ENCODE data around the gene ZC3H7B. TPM values are rescaled to one million over a fixed set of nuclear protein-coding genes. Genes with fewer than 3 reads are reported as not detected.
"Not testable (repeated sequence)": the region's sequence is repeated elsewhere in the genome, so short reads cannot be mapped to it uniquely, and the experiment has no call there.

ZC3H7B gene
- total and polyA plus RNA-seq, 5 donors = 35.2 to 43.5 (median 35.4) TPM

DNA sequence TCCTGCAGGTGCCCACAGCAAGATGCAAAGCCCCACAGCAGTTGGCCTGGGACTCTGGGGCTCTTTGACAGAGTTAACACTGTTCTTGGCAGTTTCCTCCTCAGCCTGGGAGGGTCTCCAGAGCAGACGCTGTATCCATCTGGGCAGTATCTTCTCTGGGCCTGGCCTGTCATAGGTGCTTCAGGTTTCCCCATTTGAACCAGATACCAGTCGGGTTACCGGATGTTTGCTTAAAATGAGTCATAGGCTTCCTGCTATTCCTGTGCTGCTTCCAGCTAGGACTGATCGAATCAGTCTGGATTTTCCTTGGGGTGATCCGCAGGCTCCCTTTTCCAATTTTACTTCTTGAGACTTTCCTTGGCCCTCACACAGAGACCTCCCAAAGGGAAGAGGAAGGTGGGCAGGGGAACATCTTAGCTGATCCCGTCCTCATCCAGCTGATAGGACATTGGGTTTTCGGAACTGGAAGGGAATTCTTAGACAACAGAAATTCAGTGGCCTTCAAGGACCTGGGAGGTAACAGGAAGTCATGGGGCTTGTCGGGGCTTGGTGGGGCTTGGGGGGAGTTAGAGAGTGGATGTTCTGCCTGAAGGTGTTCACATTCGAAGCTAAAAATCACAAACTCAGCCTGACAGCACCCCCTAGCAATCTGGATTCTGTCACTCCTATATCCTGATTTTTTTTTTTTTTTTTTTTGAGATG, 12.9 kb upstream of the ZC3H7B start:
- DNase-seq (no peak), ATAC-seq (peak in 1 of 2 donors; percentile 20)
- intact Hi-C loops (cut with DNase I) = no loop called here
- H3K4me1 ChIP-seq (ENCODE audit: control insufficient read depth, insufficient read depth, low read length) = no peaks in the 10 kb centered on the region
- H3K27me3 ChIP-seq (ENCODE audit: control insufficient read depth, insufficient read depth) = no peaks in the 10 kb centered on the region
- H3K4me3 ChIP-seq (ENCODE audit: low read length) = no peak overlapping the region
- WGBS = 53% methylated on average over 9 of the region's 9 CpGs
- H3K27ac ChIP-seq (ENCODE audit: low read length) = peak overlapping the region; percentile 72
- no peaks in the 10 kb centered on the region for H3K9me3 ChIP-seq (ENCODE audit: control insufficient read depth, low read length)

DNA sequence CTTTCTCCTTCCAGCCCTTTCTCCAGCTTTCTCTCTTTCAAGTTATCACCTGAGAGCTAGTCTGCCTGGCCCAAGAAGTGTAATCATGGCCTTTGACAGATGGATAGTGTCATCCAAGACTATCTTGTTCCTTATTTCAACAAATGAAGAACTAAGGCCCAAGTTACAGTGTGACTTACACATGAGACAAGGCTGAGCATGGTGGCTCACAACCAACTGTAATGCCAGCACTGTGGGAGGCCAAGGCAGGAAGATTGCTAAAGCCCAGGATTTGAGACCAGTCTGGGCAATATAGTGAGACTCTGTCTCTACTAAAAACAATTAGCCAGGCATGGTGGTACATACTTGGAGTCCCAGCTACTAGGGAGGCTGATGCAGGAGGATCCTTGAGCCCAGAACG, 11.7 kb upstream of the ZC3H7B start:
- intact Hi-C loops (cut with DNase I) = no loop called here

DNA sequence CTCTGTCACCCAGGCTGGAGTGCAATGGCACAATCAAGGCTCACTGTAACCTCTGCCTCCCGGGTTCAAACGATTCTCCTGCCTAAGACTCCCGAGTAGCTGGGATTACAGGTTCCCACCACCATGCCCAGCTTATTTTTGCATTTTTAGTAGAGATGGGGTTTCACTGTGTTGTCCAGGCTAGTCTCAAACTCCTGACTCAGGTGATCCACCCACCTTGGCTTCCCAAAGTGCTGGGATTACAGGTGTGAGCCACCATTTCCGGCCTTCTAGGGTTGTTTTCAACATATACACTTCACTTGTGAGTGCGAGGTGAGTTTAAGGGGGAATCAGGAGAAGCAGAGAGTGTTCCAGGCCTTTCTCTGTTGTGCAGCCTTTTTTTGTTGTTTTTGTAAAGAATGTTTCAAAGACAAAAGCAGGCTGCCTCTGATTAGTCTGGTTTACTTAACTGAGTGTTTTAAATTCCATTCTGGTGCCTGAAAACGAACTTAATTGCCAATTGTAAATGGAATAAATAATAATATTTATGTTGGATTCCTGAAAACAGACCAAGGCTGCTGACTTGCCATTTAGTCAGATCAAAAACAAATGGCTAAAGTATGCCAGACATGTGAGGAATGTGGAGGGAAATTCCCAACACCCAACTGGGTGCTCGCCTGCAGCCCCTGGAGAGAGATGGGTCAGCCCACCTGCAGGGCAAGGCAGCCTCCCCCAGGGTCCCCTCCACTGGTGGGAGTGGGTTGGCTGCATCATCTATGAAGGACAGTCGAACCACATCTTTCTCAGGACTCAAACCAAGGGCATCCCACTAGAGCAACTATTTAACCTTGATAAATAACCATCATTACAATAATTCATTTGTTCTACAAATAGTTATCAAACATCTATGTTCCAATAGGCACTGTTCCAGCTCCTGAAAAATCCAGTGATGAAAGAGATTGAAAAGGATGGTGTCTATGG, 10.8 kb upstream of the ZC3H7B start:
- WGBS = 68% methylated on average over 8 of the region's 8 CpGs
- no peak for ATAC-seq
- Histone ChIP-seq H3K27me3 (ENCODE audit: control insufficient read depth, insufficient read depth) (no peaks in the 10 kb centered on the region), H3K9me3 (ENCODE audit: control insufficient read depth, low read length) (no peaks in the 10 kb centered on the region), H3K27ac (ENCODE audit: low read length) (no peak overlapping the region), H3K4me3 (ENCODE audit: low read length) (no peak overlapping the region), H3K4me1 (ENCODE audit: control insufficient read depth, insufficient read depth, low read length) (no peaks in the 10 kb centered on the region)
- intact Hi-C loops (cut with DNase I) = no loop called here
- DNase-seq = no peak

More for the DNA sequence above, 11.7 kb upstream of the ZC3H7B start:
- Histone ChIP-seq H3K9me3 (ENCODE audit: control insufficient read depth, low read length) (no peaks in the 10 kb centered on the region), H3K4me3 (ENCODE audit: low read length) (no peak overlapping the region), H3K27me3 (ENCODE audit: control insufficient read depth, insufficient read depth) (no peaks in the 10 kb centered on the region), H3K27ac (ENCODE audit: low read length) (no peak overlapping the region), H3K4me1 (ENCODE audit: control insufficient read depth, insufficient read depth, low read length) (no peaks in the 10 kb centered on the region)
- ATAC-seq (no peak), DNase-seq (no peak)
- 94% methylated on average over 1 of the region's 1 CpG for WGBS

DNA sequence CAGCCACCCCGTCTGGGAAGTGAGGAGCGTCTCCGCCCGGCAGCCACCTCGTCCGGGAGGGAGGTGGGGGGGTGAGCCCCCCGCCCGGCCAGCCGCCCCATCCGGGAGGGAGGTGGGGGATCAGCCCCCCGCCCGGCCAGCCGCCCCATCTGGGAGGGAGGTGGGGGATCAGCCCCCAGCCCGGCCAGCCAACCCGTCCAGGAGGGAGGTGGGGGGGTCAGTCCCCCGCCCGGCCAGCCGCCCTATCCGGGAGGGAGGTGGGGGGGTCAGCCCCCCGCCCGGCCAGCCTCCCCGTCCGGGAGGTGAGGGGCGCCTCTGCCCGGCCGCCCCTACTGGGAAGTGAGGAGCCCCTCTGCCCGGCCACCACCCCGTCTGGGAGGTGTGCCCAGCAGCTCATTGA, 6.5 kb upstream of the ZC3H7B start:
- H3K9me3 ChIP-seq (ENCODE audit: control insufficient read depth, low read length); ATAC-seq; H3K4me1 ChIP-seq (ENCODE audit: control insufficient read depth, insufficient read depth, low read length); H3K27me3 ChIP-seq (ENCODE audit: control insufficient read depth, insufficient read depth); H3K4me3 ChIP-seq (ENCODE audit: low read length); intact Hi-C loops (cut with DNase I); H3K27ac ChIP-seq (ENCODE audit: low read length): not testable (repeated sequence)
- peak in 1 of 3 donors; percentile 68 for DNase-seq
- WGBS = 86% methylated on average over 18 of the region's 28 CpGs

DNA sequence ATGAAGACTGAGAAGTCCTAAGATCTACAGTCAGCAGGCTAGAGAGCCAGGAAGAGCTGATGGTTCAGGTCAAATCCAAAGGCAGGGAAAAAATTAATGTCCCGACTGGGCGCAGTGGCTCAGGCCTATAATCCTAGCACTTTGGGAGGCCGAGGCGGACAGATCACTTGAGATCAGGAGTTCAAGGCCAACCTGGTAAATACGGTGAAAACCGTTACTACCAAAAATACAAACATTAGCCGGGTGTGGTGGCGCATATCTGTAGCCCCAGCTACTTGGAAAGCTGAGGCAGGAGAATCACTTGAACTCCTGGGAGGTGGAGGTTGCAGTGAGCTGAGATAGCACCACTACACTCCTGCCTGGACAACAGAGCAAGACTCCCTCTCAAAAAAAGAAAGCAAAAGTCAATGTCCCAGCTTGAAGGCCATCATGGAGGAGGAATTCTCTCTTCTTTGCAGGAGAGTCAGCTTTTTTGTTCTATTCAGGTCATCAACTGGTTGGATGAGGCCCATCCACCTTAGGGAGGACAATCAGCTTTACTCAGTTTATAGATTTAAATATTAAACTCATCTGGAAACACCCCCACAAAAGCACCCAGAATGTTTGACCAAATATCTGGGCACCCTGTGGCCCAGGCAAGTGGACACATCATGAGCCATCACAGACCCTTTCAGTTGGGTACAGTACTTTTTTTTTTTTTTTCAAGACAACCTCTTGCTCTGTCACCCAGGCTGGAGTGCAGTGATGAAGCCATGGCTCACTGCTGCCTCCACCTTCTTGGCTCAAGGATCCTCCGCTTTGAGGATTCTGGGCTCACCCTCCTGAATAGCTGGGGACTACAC, 4.3 kb upstream of the ZC3H7B start:
- DNase-seq = no peak
- Histone ChIP-seq H3K9me3 (ENCODE audit: control insufficient read depth, low read length) (no peaks in the 10 kb centered on the region), H3K4me3 (ENCODE audit: low read length) (no peak overlapping the region), H3K27me3 (ENCODE audit: control insufficient read depth, insufficient read depth) (no peaks in the 10 kb centered on the region), H3K27ac (ENCODE audit: low read length) (no peak overlapping the region), H3K4me1 (ENCODE audit: control insufficient read depth, insufficient read depth, low read length) (no peaks in the 10 kb centered on the region)
- no peak for ATAC-seq
- intact Hi-C loops (cut with DNase I) = no loop called here
- 98% methylated on average over 9 of the region's 9 CpGs for WGBS

DNA sequence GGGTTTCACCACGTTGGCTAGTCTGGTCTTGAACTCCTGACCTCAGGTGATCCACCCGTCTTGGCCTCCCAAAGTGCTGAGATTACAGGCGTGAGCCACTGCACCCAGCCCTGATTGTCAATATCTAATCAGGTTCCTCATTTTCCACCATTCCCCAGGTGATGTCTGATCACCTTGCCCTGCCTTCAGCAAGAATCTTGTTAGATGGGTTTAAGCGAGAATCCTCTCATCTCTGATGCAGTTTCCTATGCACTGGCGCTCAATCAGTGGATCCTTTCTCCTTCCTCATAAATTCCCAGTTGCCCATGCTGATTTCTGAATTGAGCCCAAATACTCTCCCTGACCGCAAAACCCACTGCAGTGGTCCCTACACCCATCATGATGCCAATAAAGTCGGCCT, 664 bp upstream of the ZC3H7B start:
- ATAC-seq (no peak), DNase-seq (no peak)
- no peak overlapping the region for H3K27ac ChIP-seq (ENCODE audit: low read length)
- 50% methylated on average over 7 of the region's 7 CpGs for WGBS
- intact Hi-C loops (cut with DNase I) = no loop called here
- peaks cover 1% of the 10 kb centered on the region for H3K4me1 ChIP-seq (ENCODE audit: control insufficient read depth, insufficient read depth, low read length)
- H3K9me3 ChIP-seq (ENCODE audit: control insufficient read depth, low read length) = no peaks in the 10 kb centered on the region
- H3K27me3 ChIP-seq (ENCODE audit: control insufficient read depth, insufficient read depth) = no peaks in the 10 kb centered on the region
- peak overlapping the region; percentile 97 for H3K4me3 ChIP-seq (ENCODE audit: low read length)

DNA sequence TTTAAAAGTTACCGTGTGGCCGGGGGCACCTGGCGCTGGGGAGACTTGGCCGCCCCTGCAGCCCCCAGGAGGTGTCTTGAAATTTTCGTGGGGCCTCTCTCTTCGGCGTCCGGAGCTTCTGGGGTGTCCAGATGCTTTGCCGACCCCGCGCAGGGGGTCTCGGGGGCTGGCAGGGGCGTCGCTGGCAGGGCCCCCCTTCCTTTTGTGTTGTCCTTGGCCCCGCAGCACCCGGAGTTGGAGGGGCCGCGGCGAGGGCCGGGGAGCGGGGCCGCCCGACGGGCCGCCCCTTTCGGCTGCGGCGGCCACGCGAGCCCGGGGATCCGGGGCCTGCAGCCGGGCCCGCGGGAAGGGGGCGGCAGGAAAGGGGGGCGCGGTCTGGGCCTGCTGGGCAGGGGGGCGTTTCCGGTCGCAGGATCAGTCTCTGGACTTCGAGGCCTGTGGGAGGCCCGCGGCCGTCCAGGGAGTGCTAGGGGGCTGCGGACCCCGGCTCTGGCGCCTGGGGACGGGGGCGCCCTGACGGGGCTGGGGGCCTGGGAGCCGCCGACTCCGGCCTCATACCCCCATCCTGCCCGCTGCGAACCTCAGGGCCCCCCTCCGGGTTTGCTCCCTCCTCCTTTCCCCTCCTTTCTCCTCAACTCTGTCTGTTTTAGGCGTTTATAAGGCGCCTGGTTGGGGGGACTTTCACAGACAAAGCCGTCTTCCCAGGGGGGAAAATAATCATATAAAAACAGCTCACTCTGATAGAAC, 869 bp downstream of the ZC3H7B start:
- Histone ChIP-seq H3K4me1 (ENCODE audit: control insufficient read depth, insufficient read depth, low read length) (peaks cover 1% of the 10 kb centered on the region), H3K4me3 (ENCODE audit: low read length) (peak overlapping the region; percentile 97), H3K27me3 (ENCODE audit: control insufficient read depth, insufficient read depth) (no peaks in the 10 kb centered on the region), H3K27ac (ENCODE audit: low read length) (peak overlapping the region; percentile 65), H3K9me3 (ENCODE audit: control insufficient read depth, low read length) (no peaks in the 10 kb centered on the region)
- under 1% methylated on average over 59 of the region's 60 CpGs for WGBS
- DNase-seq (peak in 2 of 3 donors; percentile 63 to 66), ATAC-seq (peak; percentile 8 to 28)
- intact Hi-C loops (cut with DNase I) = no loop called here

DNA sequence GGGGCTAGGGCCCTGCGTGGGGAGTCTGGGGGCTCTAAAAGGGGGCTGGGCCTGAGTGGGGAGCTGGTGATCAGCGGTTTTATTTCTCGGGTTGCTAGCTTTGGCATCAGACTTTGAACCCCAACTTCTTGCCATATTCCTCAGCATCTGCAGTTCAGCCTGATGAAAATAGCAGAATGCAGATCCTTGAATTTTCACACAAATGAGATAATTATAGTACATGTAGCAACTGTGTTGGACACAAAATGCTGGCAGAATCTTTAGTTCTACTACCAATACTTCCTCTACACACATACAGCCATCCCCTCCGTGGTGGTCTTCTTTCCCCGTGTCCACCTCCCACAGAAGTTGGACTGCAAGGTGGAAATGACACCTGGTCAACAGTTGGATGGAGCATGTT, 1.5 kb downstream of the ZC3H7B start:
- Histone ChIP-seq H3K9me3 (ENCODE audit: control insufficient read depth, low read length) (no peaks in the 10 kb centered on the region), H3K4me1 (ENCODE audit: control insufficient read depth, insufficient read depth, low read length) (peaks cover 1% of the 10 kb centered on the region), H3K27ac (ENCODE audit: low read length) (peak overlapping the region; percentile 25), H3K4me3 (ENCODE audit: low read length) (peak overlapping the region; percentile 97), H3K27me3 (ENCODE audit: control insufficient read depth, insufficient read depth) (no peaks in the 10 kb centered on the region)
- intact Hi-C loops (cut with DNase I) = no loop called here
- DNase-seq = no peak
- no peak for ATAC-seq
- 6% methylated on average over 5 of the region's 5 CpGs for WGBS

DNA sequence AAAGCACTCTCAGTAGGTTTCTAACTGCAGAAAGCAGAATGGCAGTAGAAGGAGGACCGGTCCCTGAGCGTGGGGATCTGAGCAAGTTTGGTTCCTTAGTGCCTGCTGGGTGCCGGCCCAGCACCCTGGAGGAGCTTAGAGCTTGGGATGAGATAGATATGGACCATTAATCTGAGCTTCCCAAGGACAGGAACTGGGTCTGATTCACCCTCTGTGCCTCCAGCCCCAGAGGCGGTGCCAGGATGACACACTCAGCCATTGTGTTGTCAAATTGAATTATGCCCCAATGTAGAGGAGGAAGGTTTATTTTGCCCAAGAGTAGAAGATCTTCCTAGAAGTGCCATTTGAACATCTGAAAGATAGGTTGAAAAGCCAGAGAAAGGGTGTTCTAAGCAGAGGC, 4.3 kb downstream of the ZC3H7B start:
- no peak overlapping the region for H3K4me3 ChIP-seq (ENCODE audit: low read length)
- peaks cover 4% of the 10 kb centered on the region for H3K4me1 ChIP-seq (ENCODE audit: control insufficient read depth, insufficient read depth, low read length)
- intact Hi-C loops (cut with DNase I) = no loop called here
- no peak for ATAC-seq
- H3K27me3 ChIP-seq (ENCODE audit: control insufficient read depth, insufficient read depth) = no peaks in the 10 kb centered on the region
- no peak overlapping the region for H3K27ac ChIP-seq (ENCODE audit: low read length)
- H3K9me3 ChIP-seq (ENCODE audit: control insufficient read depth, low read length) = no peaks in the 10 kb centered on the region
- WGBS = 87% methylated on average over 4 of the region's 4 CpGs
- no peak for DNase-seq

DNA sequence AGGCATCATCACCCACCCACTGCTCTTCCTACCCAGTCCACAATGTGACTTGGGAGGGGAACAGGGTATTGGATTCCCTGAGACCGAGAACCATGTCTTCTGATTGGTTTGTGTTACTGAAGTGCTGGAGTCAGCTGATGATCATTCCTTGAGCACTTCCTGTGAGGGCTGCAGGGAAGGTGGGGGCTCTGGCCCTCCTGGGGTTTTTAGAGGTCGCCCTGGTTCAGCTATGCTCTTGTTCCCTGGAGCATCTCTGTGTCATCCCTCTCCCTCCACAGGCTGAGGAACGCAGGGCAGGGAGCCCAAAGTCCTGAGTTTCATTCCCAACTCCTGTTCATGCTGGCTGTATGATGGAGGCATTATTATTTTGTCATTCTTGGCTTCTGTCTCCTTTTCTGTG, 6.7 kb downstream of the ZC3H7B start:
- no peaks in the 10 kb centered on the region for H3K9me3 ChIP-seq (ENCODE audit: control insufficient read depth, low read length)
- intact Hi-C loops (cut with DNase I) = no loop called here
- no peak overlapping the region for H3K27ac ChIP-seq (ENCODE audit: low read length)
- peak in 1 of 3 donors; percentile 40 for DNase-seq
- H3K4me1 ChIP-seq (ENCODE audit: control insufficient read depth, insufficient read depth, low read length) = peaks cover 3% of the 10 kb centered on the region
- WGBS = 52% methylated on average over 3 of the region's 3 CpGs
- no peak overlapping the region for H3K4me3 ChIP-seq (ENCODE audit: low read length)
- ATAC-seq = no peak
- H3K27me3 ChIP-seq (ENCODE audit: control insufficient read depth, insufficient read depth) = no peaks in the 10 kb centered on the region
